GM06990 (cell line): ENCODE results near the gene OCLN.
"Not testable (repeated sequence)": the region's sequence is repeated elsewhere in the genome, so short reads cannot be mapped to it uniquely, and the experiment has no call there.

ENCODE experiments used
- DNase-seq: peaks from one replicate; pipeline ENCODE4 v3.0.0-alpha.2; 2011; ENCODE audit not compliant: insufficient read length; ENCODE audit errors: extremely low read depth
- H3K27me3 ChIP-seq: replicated peaks from 2 replicates; pipeline ENCODE4 v1.6.0; 2011; ENCODE audit warnings: low read length; ENCODE audit not compliant: control insufficient read depth, insufficient read depth
- H3K36me3 ChIP-seq: 2 replicates; pipeline ENCODE4 v1.5.1; 2011; ENCODE audit warnings: low read length; ENCODE audit not compliant: control insufficient read depth, insufficient read depth
- H3K4me3 ChIP-seq: replicated peaks from 2 replicates; pipeline ENCODE4 v1.5.1; 2011; ENCODE audit warnings: low read depth, mild to moderate bottlenecking, control low read depth, low read length

The OCLN gene

GRCh38 chr5:69568072-69568471 lies 75.5 kb downstream of the OCLN start:
- not testable (repeated sequence) for DNase-seq, H3K4me3 ChIP-seq, H3K36me3 ChIP-seq, H3K27me3 ChIP-seq

GRCh38 chr5:69583356-69583755 lies 90.8 kb downstream of the OCLN start:
- not testable (repeated sequence) for DNase-seq, H3K36me3 ChIP-seq, H3K4me3 ChIP-seq, H3K27me3 ChIP-seq

GRCh38 chr5:69596114-69596840 lies 103.7 kb downstream of the OCLN start:
- H3K4me3 ChIP-seq, H3K27me3 ChIP-seq, H3K36me3 ChIP-seq, DNase-seq: not testable (repeated sequence)

- H3K4me3 ChIP-seq, DNase-seq, H3K36me3 ChIP-seq, H3K27me3 ChIP-seq: not testable (repeated sequence)
Measured at GRCh38 chr5:69601947-69602346, 109.4 kb downstream of the OCLN start.

GRCh38 chr5:69606839-69607238 lies 114.2 kb downstream of the OCLN start:
- H3K36me3 ChIP-seq, H3K4me3 ChIP-seq, DNase-seq, H3K27me3 ChIP-seq: not testable (repeated sequence)
